Keratinocyte (primary cell): Measurements from ENCODE around the gene RIC3. TPM values are rescaled to one million over a fixed set of nuclear protein-coding genes. Genes with fewer than 3 reads are reported as not detected.
A peak's percentile ranks its signal among the peaks of the same experiment; 100 is the strongest.

Source experiments
- DNase-seq: peaks from one replicate; pipeline ENCODE4 v3.0.0-alpha.2; 2011; ENCODE audit warnings: low read depth, missing footprints, low spot score
- FAIRE-seq: peaks from 2 replicates; lab custom pipeline; 2011; peaks lifted over from hg19 to GRCh38; lab: Jason Lieb, UNC
- H2AFZ ChIP-seq: 2 replicates; pipeline ENCODE4 v1.6.0; 2012; ENCODE audit warnings: low read length, control low read depth, inconsistent platforms; ENCODE audit not compliant: control insufficient read depth
- H3K27ac ChIP-seq: 2 replicates; pipeline ENCODE4 v1.5.1; 2011; ENCODE audit warnings: low read length; ENCODE audit not compliant: control insufficient read depth, insufficient read depth
- H3K27me3 ChIP-seq: 3 replicates; pipeline ENCODE4 v1.6.0; 2011; ENCODE audit warnings: low read length; ENCODE audit not compliant: control insufficient read depth, insufficient read depth; ENCODE audit errors: extremely low read depth
- H3K36me3 ChIP-seq, 2 experiments: 2 replicates in 1 of 2; 3 replicates in 1 of 2; pipeline ENCODE4 v1.5.1; 2011; ENCODE audit warnings: low read length in 2 of 2, mild to moderate bottlenecking in 1 of 2; ENCODE audit not compliant: control insufficient read depth in 2 of 2, insufficient read depth in 2 of 2; ENCODE audit errors: extremely low read depth in 1 of 2
- H3K4me1 ChIP-seq: 3 replicates; pipeline ENCODE4 v1.5.1; 2011; ENCODE audit warnings: low read length; ENCODE audit not compliant: control insufficient read depth, insufficient read depth; ENCODE audit errors: extremely low read depth
- H3K4me2 ChIP-seq: 3 replicates; pipeline ENCODE4 v1.6.0; 2011; ENCODE audit warnings: low read depth, low read length; ENCODE audit not compliant: control insufficient read depth, insufficient read depth; ENCODE audit errors: extremely low read depth
- H3K4me3 ChIP-seq, 3 experiments: fragments of 200-600 bp in 1 of 3; sonication (generic) in 1 of 3; 2 replicates in 2 of 3; 3 replicates in 1 of 3; pipeline ENCODE4 v1.5.1; 2011 to 2016; ENCODE audit warnings: low read length in 3 of 3, mild to moderate bottlenecking in 3 of 3, control low read depth in 2 of 3, inconsistent platforms in 1 of 3, low read depth in 1 of 3, mixed read lengths in 1 of 3, mixed run types in 1 of 3, moderate library complexity in 1 of 3; ENCODE audit not compliant: control insufficient read depth in 2 of 3, insufficient read depth in 2 of 3; ENCODE audit errors: extremely low read depth in 1 of 3
- H3K79me2 ChIP-seq: 2 replicates; pipeline ENCODE4 v1.6.0; 2012; ENCODE audit warnings: low read length; ENCODE audit not compliant: control insufficient read depth, insufficient read depth
- H3K9ac ChIP-seq: 3 replicates; pipeline ENCODE4 v1.6.0; 2011; ENCODE audit warnings: low read length; ENCODE audit not compliant: control insufficient read depth, insufficient read depth; ENCODE audit errors: extremely low read depth
- H3K9me1 ChIP-seq: 3 replicates; pipeline ENCODE4 v1.6.0; 2011; ENCODE audit warnings: low read length; ENCODE audit not compliant: control insufficient read depth, insufficient read depth; ENCODE audit errors: extremely low read depth
- H3K9me3 ChIP-seq: 2 replicates; pipeline ENCODE4 v1.5.1; 2012; ENCODE audit warnings: low read depth, low read length; ENCODE audit not compliant: control insufficient read depth
- H4K20me1 ChIP-seq: 3 replicates; pipeline ENCODE4 v1.6.0; 2011; ENCODE audit warnings: low read length; ENCODE audit not compliant: control insufficient read depth, insufficient read depth; ENCODE audit errors: extremely low read depth
- CTCF ChIP-seq, 3 experiments: IDR thresholded peaks in 1 of 3; conservative IDR thresholded peaks in 1 of 3; optimal IDR thresholded peaks in 1 of 3; 2 replicates in 2 of 3; 3 replicates in 1 of 3; pipeline versions ENCODE3 to v1.5.1; 2011; ENCODE audit warnings: low read length in 3 of 3, mild to moderate bottlenecking in 3 of 3, moderate library complexity in 2 of 3, control low read depth in 1 of 3, inconsistent platforms in 1 of 3; ENCODE audit not compliant: insufficient read depth in 2 of 3; ENCODE audit errors: extremely low read depth in 1 of 3
- EZH2 ChIP-seq: IDR thresholded peaks from one replicate; pipeline ENCODE4 v1.6.1; 2012; ENCODE audit warnings: inconsistent platforms, mild to moderate bottlenecking, low read length, moderate library complexity
- dilution Hi-C: fragments of 300-500 bp; cut with MboI; formaldehyde crosslinking; loops from one replicate; pipeline ENCODE4 v1.7.0; 2020; ENCODE audit warnings: low sequenced_read_pairs; ENCODE audit not compliant: extremely low pct_ligation_motif_present
- polyA plus RNA-seq, 5 experiments: library from polyadenylated mRNA; depleted of rRNA in 3 of 5; stranded (reverse) in 3 of 5; stranded (forward) in 1 of 5; unstranded in 1 of 5; fragments of >200 nt; gene quantifications; 1 replicate in 1 of 5; 2 replicates in 3 of 5; 3 replicates in 1 of 5; pipeline versions ENCODE4 v1.2.1 to v1.2.3, GENCODE V29; 2011 to 2012; ENCODE audit warnings: missing spikeins in 2 of 5, low read depth in 1 of 5, low replicate concordance in 1 of 5

The RIC3 gene
- polyA plus RNA-seq, 1 donor (not counting 4 experiments of a cell fraction or from before 2014, with no cell fraction given): 2.5 TPM

- Histone ChIP-seq H3K36me3 (no peaks in the 10 kb centered on the region), H4K20me1 (no peaks in the 10 kb centered on the region), H3K79me2 (no peaks in the 10 kb centered on the region), H3K9me3 (no peaks in the 10 kb centered on the region), H3K27ac (no peak overlapping the region), H3K4me2 (no peak overlapping the region), H3K4me3 (no peak overlapping the region), H3K9me1 (no peaks in the 10 kb centered on the region), H3K9ac (no peak overlapping the region), H3K4me1 (peaks cover 9% of the 10 kb centered on the region), H3K27me3 (no peaks in the 10 kb centered on the region), H2AFZ (no peak overlapping the region)
- dilution Hi-C loops: no loop called here
- no peak for TF ChIP-seq CTCF (optimal IDR thresholded peaks at IDR 0.05 in 1 of 3, IDR thresholded peaks at IDR 0.05 in 1 of 3, conservative IDR thresholded peaks at IDR 0.05 in 1 of 3; ENCODE audit: extremely low read depth in 1 of 3, insufficient read depth in 2 of 3, low read length in 3 of 3)
- no peak for TF ChIP-seq EZH2
- DNase-seq: no peak
- no peak for FAIRE-seq
Observed at GRCh38 chr11:8100158-8100557, 68.7 kb downstream of the RIC3 start.

GRCh38 chr11:8099291-8099899 is 69.4 kb downstream of the RIC3 start:
- no peak overlapping the region for H3K4me2 ChIP-seq
- TF ChIP-seq CTCF (optimal IDR thresholded peaks at IDR 0.05 in 1 of 3, IDR thresholded peaks at IDR 0.05 in 1 of 3, conservative IDR thresholded peaks at IDR 0.05 in 1 of 3; ENCODE audit: extremely low read depth in 1 of 3, insufficient read depth in 2 of 3, low read length in 3 of 3) (peak; percentile 62 to 88 (median 77)), EZH2 (no peak)
- DNase-seq: peak; percentile 44
- H3K4me1 ChIP-seq: peaks cover 9% of the 10 kb centered on the region
- no peaks in the 10 kb centered on the region for H3K9me3 ChIP-seq
- no peak overlapping the region for H3K27ac ChIP-seq
- H3K27me3 ChIP-seq: no peaks in the 10 kb centered on the region
- no peak overlapping the region for H2AFZ ChIP-seq
- no peaks in the 10 kb centered on the region for H3K9me1 ChIP-seq
- no peak overlapping the region for H3K9ac ChIP-seq
- peak; percentile 91 for FAIRE-seq
- no peaks in the 10 kb centered on the region for H4K20me1 ChIP-seq
- no peak overlapping the region for H3K4me3 ChIP-seq
- dilution Hi-C loops: no loop called here
- no peaks in the 10 kb centered on the region for H3K36me3 ChIP-seq
- no peaks in the 10 kb centered on the region for H3K79me2 ChIP-seq
